Measurements from ENCODE around the gene UBQLN4. TPM values are rescaled to one million over a fixed set of nuclear protein-coding genes. Genes with fewer than 3 reads are reported as not detected.

UBQLN4 gene
- total RNA-seq, 1 donor from 2014 or later: 32.5 TPM

DNA sequence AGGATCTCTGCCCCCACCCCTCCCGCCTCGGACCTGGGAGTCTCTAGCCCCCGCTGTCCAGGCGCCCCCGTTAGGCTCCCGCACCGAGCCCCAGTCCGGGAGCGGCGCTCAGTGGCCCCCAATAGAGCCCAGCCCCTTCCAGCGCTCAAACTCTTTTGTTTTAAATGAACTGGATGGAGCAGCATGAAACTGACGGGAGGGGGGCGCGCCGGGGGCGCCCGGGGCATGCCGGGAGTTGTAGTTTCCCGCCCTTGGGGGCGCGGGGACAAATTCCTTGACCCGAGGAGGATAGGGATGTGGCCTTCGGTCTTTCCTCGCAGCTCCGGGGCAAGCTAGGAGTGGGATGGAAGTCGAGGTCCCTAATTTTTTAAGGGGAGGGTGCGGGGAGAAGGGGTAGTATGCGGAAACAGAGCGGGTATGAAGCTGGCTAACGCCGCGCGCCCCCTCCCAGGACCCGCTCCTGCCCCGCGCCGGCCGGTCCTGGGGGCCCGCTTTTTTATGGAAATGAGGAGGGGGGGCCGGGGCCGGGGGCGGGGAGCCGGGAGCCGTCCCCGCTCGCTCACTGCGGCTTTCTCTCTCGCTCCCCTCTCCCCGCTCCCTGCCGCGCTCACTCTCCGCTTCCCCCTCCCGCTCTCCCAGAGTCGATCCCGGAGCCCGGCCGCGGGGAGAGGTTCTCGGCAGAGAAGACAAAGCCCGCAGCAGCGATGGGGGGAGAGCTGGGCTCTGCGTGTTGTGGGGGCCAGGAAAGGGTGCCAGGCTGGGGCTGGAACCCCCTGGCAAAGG lies 28.9 kb upstream of the UBQLN4 start, which contains the start of gene MEX3A:
Gene MEX3A (minus strand): TSS at position 157 of the 783 bp plus-strand sequence. CDS start 467 bp downstream, outside the sequence.
- DNase-seq (peak; percentile 74), ATAC-seq (peak; percentile 84 to 89)
- H3K4me1 ChIP-seq: peaks cover 21% of the 10 kb centered on the region
- H3K4me3 ChIP-seq: peak within 1 kb of the TSS; percentile 72
- no peaks in the 10 kb centered on the region for H3K9me3 ChIP-seq
- no peaks in the 10 kb centered on the region for H3K36me3 ChIP-seq
- TF ChIP-seq, protein P1, sequence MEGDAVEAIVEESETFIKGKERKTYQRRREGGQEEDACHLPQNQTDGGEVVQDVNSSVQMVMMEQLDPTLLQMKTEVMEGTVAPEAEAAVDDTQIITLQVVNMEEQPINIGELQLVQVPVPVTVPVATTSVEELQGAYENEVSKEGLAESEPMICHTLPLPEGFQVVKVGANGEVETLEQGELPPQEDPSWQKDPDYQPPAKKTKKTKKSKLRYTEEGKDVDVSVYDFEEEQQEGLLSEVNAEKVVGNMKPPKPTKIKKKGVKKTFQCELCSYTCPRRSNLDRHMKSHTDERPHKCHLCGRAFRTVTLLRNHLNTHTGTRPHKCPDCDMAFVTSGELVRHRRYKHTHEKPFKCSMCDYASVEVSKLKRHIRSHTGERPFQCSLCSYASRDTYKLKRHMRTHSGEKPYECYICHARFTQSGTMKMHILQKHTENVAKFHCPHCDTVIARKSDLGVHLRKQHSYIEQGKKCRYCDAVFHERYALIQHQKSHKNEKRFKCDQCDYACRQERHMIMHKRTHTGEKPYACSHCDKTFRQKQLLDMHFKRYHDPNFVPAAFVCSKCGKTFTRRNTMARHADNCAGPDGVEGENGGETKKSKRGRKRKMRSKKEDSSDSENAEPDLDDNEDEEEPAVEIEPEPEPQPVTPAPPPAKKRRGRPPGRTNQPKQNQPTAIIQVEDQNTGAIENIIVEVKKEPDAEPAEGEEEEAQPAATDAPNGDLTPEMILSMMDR (IDR thresholded peaks at IDR 0.05): no peak
- H3K27me3 ChIP-seq (ENCODE audit: low read depth): no peaks in the 10 kb centered on the region
- H3K27ac ChIP-seq: no peak within 1 kb of the TSS
- intact Hi-C loops (cut with DNase I): no loop called here

DNA sequence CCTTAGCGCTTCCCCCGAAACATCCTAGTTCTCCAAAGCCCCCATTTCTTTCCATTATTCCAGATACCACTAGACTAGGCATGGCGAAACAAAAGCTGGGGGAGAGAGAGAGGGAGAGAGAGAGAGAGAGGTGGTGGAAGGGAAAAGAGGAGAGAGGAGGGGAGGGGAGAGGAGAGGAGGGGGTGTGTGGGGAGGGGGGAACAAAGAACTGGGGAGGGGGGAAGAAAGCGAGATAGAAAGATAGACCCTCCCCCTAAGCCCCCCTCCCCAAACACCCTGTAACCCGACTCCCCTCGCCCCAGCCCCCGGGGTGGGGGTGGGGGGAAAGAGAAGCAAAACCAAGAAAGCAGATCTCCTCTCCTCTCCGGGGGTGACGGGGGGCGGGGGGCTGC lies 28.3 kb upstream of the UBQLN4 start:
- Histone ChIP-seq H3K9me3 (no peaks in the 10 kb centered on the region), H3K4me3 (peak overlapping the region; percentile 72), H3K27ac (no peak overlapping the region), H3K4me1 (peaks cover 21% of the 10 kb centered on the region), H3K27me3 (ENCODE audit: low read depth) (no peaks in the 10 kb centered on the region), H3K36me3 (no peaks in the 10 kb centered on the region)
- intact Hi-C loops (cut with DNase I): no loop called here
- ATAC-seq (peak in 1 of 2 donors; percentile 1), DNase-seq (no peak)
- TF ChIP-seq, protein P1 (IDR thresholded peaks at IDR 0.05): no peak

DNA sequence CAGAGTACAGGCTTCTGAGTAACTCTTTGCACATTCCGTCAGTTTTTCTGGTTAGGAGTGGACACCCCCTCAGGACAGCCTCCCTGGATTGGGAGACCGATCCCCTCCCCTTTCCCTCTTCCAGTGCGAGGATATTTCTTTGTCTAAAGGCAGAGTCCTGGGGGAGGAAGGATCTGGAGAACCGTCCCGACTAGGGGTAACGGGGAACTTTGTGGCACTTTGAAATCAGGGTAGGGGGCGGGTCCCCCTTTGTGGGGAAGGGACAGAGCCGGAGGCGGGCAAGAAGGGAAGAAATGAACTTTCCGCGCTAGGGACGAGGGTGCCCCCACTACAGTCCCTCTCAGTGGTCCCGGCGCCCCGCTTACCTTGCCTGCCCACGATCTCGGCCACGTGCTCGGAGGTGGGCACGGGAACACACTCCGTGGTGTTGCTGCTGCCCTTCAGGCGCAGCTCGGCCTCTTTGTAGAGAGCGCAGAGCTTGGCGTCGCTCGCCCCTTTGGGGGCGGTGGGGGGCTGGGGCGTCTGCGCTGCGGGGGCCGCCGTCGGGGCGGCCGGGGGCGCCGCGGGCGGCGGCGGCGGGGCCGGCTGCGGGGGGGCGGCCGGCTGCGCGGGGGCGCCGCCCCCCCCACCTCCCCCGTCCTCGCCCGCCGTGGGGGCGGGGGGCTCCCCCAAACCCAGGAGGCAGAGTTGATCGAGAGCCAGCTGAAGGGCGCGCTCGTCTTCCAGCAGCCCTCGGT lies 27.8 kb upstream of the UBQLN4 start:
- intact Hi-C loops (cut with DNase I): no loop called here

DNA sequence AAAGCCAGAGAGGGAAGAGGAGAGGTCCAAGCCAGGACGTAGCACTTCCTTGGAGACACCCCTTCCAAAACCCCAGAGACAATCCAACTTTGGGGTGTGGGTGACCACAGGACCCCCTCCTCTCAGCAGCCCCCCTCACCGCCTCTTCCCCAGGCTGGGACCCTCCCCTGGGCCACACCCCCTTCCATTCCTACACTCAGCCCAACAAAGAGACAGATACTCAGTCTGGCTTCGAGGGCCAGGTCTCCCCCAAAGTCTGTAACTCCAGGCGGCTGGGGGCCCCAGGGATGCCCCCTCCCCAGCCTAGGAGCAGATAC lies 27.2 kb upstream of the UBQLN4 start:
- no peak overlapping the region for H3K4me3 ChIP-seq
- no peak overlapping the region for H3K27ac ChIP-seq
- no peaks in the 10 kb centered on the region for H3K27me3 ChIP-seq (ENCODE audit: low read depth)
- peaks cover 26% of the 10 kb centered on the region for H3K4me1 ChIP-seq
- H3K36me3 ChIP-seq: no peaks in the 10 kb centered on the region
- TF ChIP-seq, protein P1 (IDR thresholded peaks at IDR 0.05): no peak
- DNase-seq (no peak), ATAC-seq (no peak)
- intact Hi-C loops (cut with DNase I): no loop called here
- no peaks in the 10 kb centered on the region for H3K9me3 ChIP-seq

More for the DNA sequence above, 27.8 kb upstream of the UBQLN4 start:
- Histone ChIP-seq H3K9me3 (no peaks in the 10 kb centered on the region), H3K27me3 (ENCODE audit: low read depth) (no peaks in the 10 kb centered on the region), H3K4me1 (peaks cover 21% of the 10 kb centered on the region), H3K36me3 (no peaks in the 10 kb centered on the region), H3K27ac (no peak overlapping the region), H3K4me3 (peak overlapping the region; percentile 72)
- ATAC-seq: no peak
- TF ChIP-seq, protein P1 (IDR thresholded peaks at IDR 0.05): no peak
- DNase-seq: no peak

DNA sequence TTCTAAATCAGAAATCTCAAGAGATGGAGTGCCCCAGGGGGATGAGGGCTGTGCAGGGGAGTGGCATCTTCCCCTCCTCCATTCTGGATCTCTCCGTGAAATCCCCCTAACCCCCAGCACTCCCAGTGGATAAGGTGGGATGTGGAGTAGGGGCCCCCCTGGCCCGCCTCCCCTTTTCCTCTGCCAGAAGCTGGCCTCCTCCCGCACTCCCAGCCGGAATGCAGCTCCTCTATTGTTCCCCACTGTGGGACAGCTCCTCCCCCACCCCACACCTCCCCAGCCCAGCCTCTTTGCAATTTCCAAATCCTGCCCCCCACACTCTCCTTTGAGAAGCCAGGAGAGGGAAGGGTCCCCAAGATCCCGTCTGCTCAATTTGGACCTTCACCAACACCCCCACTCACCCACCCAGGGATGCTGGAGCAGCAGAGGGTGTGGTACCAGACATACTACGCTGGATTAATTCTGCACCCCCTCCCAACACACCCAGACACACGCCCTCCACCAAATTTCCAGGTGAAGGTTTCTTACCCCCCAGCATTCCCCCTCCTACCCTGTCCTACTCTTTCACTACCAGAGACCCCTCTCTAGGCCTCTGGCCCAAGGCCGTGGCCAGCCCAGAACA lies 26.8 kb upstream of the UBQLN4 start:
- H3K27me3 ChIP-seq (ENCODE audit: low read depth): no peaks in the 10 kb centered on the region
- DNase-seq: no peak
- no peaks in the 10 kb centered on the region for H3K9me3 ChIP-seq
- TF ChIP-seq, protein P1 (IDR thresholded peaks at IDR 0.05): no peak
- ATAC-seq: no peak
- no peak overlapping the region for H3K4me3 ChIP-seq
- H3K36me3 ChIP-seq: no peaks in the 10 kb centered on the region
- intact Hi-C loops (cut with DNase I): no loop called here
- H3K27ac ChIP-seq: no peak overlapping the region
- H3K4me1 ChIP-seq: peaks cover 31% of the 10 kb centered on the region

Measured in lower lobe of right lung (tissue), 2 donors.